DMS 273 (cell line): ENCODE data around the gene LRP6.

Experiments used
- DNase-seq: peaks from one replicate; lab custom pipeline; 2025; ENCODE audit not compliant: unreplicated experiment; lab: John Stamatoyannopoulos, UW

The LRP6 gene

DNA sequence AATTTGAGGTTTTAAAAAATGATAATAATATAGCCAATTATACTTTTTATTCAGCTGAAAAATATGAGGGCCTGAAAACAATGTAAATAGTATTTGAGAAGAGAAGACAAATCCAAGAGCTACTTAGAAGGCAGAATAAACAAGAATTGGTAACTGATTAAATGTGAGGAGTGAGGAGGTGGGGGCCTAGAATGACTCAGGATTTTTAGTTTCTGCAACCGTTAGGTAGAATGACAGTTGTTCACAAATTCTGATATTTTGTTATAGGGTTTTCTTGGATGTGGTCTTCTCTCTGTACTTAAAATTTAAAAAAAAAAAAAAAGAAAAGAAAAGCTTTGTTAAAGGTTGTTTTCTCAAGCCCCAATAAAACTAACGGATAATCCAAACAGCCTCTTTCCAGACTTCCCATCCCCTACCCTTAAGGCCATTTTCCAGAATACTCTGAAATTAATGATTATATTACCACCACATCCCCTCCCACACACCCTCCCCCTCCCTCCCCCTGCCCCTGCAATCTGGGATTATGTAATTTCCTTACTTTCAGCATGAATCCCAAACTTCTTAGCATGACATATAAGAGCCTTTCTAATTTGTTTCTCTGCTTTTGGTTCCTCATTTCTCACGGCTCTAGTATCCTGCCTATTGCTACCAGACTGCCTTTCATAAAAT lies 50.4 kb downstream of the LRP6 start:
- no peak for DNase-seq

DNA sequence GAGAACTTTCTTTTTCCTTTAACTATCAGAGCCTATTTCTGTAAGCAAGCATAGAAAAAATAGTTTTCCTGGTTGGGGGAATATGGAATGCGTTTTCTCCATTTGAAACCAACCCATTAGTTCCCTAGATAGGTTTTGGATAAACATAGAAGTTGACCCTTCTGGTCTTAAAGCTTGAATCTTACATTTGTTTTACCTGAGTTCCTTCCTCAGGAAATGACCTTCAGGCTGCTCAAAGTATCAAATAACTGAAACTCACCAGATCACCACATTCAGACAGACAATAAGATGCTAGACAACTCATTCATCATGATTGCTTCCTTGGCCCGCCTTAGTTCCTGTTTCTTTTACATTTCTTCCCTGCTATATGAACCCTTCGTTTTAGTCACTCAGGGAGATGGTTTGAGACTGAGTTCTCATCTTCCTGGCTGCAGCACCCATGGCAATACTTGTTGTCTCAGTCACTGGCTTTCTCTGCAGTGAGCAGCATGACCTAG lies 52.2 kb downstream of the LRP6 start:
- DNase-seq: no peak

DNA sequence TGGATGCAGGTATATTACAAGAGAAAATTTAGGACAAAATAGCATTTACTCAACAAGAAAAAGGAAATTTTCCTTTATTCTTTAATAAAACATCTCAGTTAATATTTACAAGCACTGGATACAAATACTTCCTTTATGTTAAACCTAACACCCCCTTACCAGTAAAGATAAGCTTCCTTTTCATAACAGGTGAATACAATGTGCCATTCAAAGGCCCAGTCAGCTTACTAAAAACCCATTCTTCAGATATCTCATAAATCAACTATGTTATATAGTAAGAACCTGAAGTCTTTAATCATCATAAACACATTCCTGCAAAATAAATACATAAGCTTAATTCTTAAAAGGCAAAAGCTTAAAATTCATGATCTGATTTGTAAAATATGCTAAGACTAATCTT lies 52.6 kb downstream of the LRP6 start:
- no peak for DNase-seq

DNA sequence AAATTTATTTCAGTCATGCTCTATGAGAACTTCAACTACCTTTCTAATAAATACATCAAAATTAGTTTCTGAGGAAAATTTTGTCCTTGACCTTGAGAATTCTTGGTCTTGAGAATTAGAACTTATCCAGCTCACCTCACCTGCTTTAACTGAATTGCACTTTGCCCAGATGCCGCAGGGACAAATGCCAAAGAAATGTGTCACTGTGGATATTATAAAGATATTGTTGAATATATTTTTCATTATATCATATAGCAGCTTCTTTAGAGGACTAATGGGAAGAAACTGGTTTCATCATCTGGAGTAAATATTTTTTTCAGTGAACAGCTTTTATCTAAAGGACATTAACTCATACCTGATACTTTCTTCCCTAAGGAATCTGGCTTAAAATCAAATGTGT lies 54.1 kb downstream of the LRP6 start:
- no peak for DNase-seq

DNA sequence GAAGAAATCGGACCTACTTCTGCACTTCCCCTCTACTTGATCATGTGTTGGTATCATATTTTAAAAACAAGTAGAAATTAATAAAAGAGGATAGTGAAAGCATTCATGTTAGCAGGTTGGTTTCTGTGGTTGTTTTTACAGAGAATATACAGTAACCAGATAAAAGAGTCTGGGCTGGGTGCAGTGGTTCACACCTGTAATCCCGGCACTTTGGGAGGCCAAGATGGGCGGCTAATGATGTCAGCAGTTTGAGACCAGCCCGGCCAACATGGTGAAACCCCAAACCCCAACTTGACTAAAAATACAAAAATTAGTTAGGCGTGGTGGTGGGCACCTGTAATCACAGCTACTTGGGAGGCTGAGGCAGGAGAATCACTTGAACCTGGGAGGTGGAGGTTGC lies 55.9 kb downstream of the LRP6 start:
- DNase-seq: no peak

DNA sequence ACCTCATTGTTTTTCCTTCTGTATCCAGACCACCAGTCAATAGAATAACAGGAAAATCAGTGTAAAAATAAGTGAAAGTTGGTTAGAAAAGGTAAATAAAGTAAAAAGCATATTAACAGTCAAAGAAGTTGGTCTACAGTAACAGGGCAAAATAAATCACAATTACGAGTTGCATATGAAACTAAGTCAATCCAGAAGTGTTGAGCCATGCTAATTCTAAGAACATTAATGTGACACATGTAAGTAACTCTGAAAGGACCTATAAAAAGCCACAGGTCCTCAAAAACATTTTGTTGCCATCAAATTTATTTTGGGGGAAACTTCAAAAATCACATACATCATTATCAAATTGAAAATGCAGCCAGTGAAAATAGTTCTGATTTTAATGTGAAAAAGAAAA lies 56.4 kb downstream of the LRP6 start:
- no peak for DNase-seq

DNA sequence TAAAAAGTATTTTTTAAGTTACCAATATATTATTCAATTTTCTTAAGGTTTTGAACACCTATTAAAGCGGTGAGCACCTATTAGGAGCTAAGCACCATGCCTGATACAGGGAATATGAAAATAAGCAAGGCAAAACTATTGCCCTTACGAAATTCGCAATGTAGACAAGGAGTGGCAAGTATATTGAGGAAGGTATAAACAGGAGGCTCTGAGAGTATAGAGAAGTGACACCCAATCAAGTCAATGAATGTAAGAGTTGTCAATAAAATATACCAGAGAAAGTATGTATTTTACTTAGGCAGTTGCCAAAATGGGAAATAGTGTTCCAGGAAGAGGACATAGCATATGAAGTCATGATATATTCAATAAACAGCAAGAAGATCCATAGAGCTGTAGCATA lies 57.2 kb downstream of the LRP6 start:
- DNase-seq: no peak

DNA sequence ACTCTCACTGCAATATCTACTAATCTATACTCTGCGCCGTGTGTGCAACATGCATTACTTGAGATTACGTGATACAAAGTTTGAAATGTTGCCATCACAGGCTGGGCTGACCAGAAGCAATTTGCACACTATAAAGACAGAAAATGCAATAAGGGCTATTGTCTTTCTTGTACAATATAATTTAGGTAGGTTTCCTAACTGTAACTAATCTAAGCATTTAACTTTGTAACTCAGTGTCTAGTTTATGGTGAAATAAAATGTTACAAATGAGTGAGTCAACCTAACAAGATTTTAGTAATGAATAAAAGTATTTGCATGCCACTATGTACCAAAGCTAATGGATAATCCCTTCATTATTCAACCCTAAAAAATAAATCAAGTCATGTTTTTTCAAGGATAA lies 57.8 kb downstream of the LRP6 start:
- DNase-seq: no peak

DNA sequence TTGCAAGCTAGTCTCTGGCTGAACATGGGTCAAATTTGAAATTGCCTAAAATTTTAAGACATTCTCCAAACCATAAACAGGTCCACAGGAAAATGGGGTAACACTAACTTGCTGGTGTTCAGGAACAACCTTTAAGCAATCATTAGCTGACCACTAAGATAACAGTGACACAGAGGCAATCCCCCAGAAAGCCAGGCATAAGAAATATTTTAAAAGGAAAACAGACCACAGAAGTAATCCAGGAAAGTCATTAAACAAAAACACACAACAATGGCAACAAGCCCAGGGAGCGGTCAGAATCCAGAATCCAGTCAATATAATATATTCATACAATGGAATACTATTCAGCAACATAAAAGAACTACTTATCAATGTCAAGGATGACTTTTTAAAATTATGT lies 59.1 kb downstream of the LRP6 start:
- no peak for DNase-seq

DNA sequence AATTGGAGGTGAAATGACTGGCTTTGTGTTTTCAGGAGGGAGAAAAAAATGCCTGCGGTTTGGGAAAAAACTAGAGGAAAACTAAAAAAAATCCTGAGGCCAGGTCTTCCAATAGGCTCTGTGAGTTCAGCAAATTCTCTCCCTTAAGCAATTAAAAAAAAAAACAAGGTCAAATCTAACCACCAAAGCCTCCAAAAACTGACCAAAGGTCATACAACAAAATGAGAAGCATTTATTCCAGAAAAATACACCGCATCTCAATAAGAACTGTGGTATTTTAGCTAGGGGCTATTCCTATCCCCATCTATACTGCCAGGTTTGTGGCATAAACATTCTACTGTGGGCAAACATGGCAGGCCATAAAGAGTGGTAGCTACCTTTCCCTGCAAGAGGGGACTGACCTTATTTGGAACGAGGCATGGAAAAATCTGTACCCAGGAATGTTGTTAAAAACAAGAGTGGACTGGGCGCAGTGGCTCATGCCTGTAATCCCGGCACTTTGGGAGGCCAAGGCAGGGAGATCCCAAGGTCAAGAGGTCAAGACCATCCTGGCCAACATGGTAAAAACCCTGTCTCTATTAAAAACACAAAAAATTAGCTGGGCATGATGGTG lies 60.0 kb downstream of the LRP6 start:
- DNase-seq: no peak

DNA sequence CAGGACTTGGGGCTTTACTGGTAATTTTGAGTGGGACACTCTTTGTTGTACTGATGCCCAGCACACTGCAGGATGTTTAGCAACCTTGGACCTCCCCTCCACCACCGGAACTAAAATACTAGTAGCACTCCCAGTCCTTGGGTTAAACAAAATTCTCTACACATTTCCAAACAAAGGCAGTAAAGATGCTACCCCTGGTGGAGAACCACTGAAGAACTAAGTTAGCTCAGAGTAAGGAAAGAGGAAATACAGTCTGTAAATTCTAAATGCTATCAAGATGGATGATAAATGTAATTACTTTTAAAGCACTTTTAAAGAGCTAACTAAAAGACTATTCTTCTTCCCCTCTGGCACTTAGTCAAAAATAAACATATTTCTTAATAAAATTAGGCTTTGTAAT lies 64.1 kb downstream of the LRP6 start:
- no peak for DNase-seq

DNA sequence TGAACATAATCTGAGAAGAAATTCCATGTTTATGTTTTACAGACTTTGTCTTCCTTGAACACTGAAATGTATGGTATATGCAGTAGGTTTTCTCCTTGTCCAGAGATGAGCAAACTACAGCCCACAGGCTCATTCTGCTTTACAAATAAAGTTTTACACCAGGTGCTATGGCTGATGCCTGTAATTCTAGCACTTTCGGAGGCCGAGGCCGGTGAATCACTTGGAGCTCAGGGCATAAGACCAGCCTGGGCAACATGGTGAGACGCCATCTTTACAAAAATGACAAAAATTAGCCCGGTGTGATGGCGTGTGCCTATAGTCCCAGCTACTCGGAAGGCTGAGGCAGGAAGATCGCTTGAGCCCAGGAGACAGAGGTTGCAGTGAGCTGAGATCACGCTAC lies 64.7 kb downstream of the LRP6 start:
- no peak for DNase-seq

DNA sequence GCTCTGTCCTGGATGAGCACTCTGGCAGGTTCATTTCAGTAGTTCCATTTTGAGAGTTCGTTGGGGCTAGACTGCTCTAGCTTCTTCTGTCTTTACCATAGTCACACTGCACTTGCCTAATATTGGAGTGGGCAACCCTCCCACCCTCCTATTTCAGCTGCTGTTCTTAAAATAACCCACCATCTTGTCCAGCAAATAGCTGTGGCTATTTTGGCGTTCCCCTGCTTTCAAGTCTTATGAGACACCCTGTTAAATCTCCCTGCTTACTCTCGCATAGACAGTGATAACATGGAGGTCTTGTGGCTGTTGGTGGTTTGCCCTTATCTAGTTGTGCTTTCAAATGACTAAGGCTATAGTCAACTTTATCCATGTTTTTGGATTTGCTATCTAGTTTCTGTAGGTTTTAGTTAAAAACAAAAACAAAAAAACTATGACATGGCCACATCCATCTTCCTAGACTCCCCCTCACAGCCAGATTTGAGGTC lies 65.5 kb downstream of the LRP6 start:
- DNase-seq: no peak

DNA sequence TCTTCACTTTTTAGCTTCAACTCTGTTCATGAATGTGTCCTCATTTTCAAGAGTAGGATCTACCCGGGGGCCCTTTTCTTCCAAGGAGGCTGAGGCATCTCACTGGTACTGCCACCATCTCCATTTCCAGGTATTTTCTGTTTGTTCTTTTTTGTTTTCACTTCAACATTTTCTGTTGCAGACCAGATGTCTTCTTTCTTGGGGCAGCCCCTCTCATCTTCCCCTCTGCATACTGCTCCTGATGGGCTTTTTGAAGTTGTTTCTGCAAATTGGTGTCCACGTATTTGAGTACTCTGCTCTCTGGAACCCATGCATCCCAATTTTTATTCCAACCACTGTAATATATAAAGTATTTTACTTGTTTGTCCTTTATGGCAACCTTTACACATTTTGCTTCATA lies 66.5 kb downstream of the LRP6 start:
- no peak for DNase-seq

DNA sequence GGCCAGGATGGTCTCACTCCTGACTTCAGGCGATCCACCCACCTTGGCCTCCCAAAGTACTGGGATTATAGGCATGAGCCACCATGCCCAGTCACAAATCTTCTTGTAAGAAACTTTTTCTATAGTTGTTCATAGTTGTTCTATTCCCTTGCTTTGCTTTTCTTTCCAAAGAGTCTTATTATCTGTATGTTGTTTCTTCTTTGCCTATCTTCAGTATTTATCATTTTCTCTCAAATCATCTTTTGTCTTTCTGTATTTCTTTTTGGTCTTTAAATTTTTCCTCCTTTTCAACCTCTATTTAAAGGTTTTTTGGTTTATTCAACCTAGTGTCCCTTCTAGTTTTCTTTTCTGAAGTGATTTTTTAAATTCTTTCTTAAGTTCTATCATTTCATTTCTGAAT lies 68.7 kb downstream of the LRP6 start:
- no peak for DNase-seq

DNA sequence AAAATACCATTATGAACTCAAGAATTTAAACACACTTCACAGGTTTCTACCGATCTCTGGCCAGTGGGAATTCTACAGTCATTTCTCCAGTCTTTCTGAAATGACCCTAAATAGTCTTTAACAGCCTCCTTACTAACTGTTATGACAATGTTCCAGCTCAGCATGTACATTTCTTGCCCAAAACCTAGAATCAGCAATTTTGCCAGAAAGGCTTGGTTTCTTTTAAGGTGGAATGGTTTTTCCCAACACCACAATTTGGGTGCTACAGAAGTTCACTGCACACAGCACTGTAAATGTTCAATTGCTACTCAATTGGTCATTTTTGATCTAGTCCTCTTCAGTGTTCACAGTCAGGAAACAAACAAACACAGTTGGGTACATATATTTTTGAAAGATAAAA lies 69.7 kb downstream of the LRP6 start:
- no peak for DNase-seq

DNA sequence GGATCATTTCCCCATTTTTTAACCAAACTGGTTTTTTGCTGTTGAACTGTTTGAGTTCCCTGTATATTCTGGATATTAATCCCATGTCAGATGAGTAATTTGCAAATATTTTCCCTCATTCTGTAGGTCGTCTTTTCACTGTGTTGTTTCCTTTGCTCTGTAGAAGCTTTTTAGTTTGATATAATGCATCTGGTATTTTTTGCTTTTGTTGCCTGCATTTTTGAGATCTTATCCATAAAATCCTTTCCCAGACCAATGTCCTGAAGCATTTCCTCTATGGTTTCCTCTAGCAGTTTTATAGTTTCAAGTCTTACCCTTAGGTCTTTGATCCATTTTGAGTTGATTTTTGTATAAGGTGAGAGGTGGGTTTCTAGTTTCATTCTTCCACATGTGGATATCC lies 71.3 kb downstream of the LRP6 start:
- DNase-seq: no peak

DNA sequence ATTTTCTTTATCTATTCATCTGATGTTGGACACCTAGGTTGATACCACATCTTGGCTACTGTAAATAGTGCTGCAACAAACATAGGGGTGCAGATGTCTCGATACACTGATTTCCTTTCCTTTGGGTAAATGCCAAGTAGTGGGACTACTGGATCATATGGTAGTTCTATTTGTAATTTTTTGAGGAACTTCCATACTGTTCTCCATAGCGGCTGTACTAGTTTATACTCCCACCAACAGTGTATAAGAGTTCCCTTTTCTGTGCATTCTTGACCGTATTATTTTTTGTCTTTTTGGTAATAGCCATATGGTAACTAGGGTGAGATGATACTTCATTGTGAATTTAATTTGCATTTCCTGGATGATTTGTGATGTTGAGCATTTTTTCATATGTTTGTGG lies 71.8 kb downstream of the LRP6 start:
- DNase-seq: no peak

DNA sequence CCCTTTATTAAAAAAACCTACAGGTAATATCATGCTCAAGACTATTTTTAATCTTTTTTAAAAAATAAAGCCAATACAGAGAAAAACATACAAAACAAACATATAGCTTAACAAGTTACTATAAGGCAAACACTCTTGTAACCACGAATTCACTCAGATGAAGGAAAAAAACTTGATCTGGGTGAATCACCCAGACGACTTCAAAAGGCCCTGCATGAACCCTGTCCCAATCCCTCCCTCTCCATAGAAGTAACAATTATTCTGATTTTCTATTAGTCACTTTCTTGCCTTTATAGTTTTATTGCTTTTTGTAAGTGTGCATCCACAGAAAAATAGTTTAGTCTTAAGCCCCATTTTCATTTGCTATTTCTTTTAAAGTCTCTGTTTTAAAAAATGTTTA lies 72.6 kb downstream of the LRP6 start:
- DNase-seq: no peak

DNA sequence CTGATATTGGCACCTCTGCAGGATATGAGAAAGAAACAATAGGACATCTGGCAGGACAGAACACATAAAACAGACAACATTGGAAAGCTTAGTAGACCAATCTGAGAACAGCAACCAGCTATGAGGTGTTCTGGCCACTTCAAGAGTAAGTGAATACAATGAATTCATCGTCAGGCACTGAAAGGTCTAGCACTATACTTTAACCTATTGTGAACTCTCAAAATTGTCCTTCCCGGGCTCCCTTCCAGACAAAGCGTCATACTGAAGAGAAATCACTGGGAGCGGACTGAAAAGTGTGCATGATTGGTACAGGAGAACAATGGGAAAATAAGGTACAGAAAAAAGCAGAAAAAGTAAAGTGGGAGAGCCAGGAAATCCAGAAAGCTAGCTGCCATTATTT lies 75.8 kb downstream of the LRP6 start:
- DNase-seq: no peak

DNA sequence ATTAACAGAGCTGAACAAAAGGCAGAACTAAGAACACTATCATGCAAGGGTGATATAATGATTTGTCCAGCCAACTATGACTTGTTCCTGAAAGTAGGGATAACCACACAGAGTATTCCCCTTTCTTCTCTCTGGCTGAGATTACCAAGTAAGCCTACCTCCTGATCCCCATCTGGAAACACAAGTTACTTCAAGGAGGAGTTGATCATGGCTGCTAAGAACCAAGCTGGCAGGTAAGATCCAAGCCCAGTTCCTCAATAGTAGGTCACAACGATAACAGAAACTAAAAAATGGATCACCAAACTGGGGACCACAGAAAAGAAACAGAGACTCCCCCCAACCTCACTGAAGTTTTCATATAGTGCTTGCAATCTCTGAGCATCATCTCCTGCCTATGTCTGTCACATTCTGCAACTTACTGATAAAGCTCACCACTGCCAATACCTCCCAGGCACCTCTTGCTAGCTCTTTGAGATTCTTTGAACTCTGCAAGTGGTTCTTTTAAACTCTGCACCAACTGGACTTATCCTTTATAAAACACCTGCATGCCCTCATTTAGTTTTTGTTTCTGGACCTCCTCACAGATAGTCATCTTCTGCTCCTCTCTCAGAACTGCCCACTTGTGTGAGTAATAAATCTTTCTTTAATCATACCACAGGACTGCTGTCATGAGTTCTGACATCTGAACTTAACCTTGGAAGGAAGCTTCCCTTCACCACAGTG lies 76.6 kb downstream of the LRP6 start:
- no peak for DNase-seq

DNA sequence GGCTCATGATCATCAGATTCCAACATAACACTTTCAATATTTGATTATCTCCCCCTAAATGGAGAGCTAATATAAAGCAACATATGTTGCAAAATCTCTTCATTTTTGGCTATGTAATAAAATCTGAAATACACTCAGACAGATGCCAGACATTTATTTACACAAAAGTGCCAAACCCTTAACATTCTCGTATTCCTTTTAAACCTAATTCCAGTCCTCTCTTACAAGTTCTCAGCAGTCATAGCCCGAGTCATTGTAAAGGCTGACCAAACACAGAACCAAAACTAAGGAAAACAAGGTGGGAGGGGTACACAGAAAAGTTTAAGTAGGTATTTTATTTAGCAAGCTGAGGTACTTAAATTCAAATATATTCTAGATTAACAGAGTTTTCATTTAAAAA lies 81.4 kb downstream of the LRP6 start:
- no peak for DNase-seq
